GM12878 (cell line): ENCODE data around the gene TOB1. TPM values are rescaled to one million over a fixed set of nuclear protein-coding genes. Genes with fewer than 3 reads are reported as not detected.

Experiments
- ATAC-seq: fragments of 200-7000 bp; cut with Tn5 transposase; 3 replicates; pipeline ENCODE4 v1.9.1; 2020; ENCODE audit warnings: mild to moderate bottlenecking, moderate library complexity
- BruUV-seq: library from RNA; stranded (reverse); fragments of 400-500 nt; replicated peaks from 2 replicates; lab custom pipeline; 2021; lab: Mats Ljungman, UMichigan
- CTCF ChIA-PET: fragments of 300-600 bp; sonication (Branson Sonifier 250); formaldehyde crosslinking; extraction: SDS; loops from one replicate; lab custom pipeline; 2021; ENCODE audit warnings: inconsistent platforms; lab: Yijun Ruan, JAX
- POLR2A ChIA-PET: fragments of 350-600 bp; formaldehyde crosslinking; extraction: SDS; loops from one replicate; lab custom pipeline; 2021; ENCODE audit warnings: inconsistent platforms; lab: Charles Lee
- RAD21 ChIA-PET: fragments of 300-600 bp; sonication (Branson Sonifier 250); formaldehyde crosslinking; loops from one replicate; lab custom pipeline; 2023; ENCODE audit warnings: antibody characterized with exemption; ENCODE audit not compliant: unreplicated experiment; lab: Charles Lee
- SMC1A ChIA-PET: fragments of 300-600 bp; sonication (Branson Sonifier 250); formaldehyde crosslinking; loops from one replicate; lab custom pipeline; 2023; ENCODE audit not compliant: unreplicated experiment, uncharacterized antibody; lab: Charles Lee
- DNase-seq: peaks from one replicate; pipeline ENCODE4 v3.0.0-alpha.2; 2011; ENCODE audit warnings: low read depth, low spot score
- FAIRE-seq: peaks from 3 replicates; lab custom pipeline; 2011; peaks lifted over from hg19 to GRCh38; lab: Jason Lieb, UNC
- H2AFZ ChIP-seq: 2 replicates; pipeline ENCODE4 v1.6.0; 2011; ENCODE audit warnings: low read depth, low read length, control low read depth; ENCODE audit not compliant: control insufficient read depth
- H3K27ac ChIP-seq: 2 replicates; pipeline ENCODE4 v1.5.1; 2011; ENCODE audit warnings: control low read depth; ENCODE audit not compliant: control insufficient read depth, insufficient read depth
- H3K27me3 ChIP-seq, 2 experiments: replicated peaks in 1 of 2; 2 replicates each; pipeline versions ENCODE4 v1.6.0 to v1.6.1; 2011; ENCODE audit warnings: low read length in 1 of 2; ENCODE audit not compliant: control insufficient read depth in 2 of 2, insufficient read depth in 2 of 2
- H3K36me3 ChIP-seq, 2 experiments: 2 replicates each; pipeline ENCODE4 v1.5.1; 2011; ENCODE audit warnings: low read length in 1 of 2; ENCODE audit not compliant: control insufficient read depth in 2 of 2, insufficient read depth in 2 of 2
- H3K4me1 ChIP-seq: 2 replicates; pipeline ENCODE4 v1.6.1; 2011; ENCODE audit warnings: mild to moderate bottlenecking, low read length, moderate library complexity, mixed read lengths; ENCODE audit not compliant: control insufficient read depth, insufficient read depth
- H3K4me2 ChIP-seq: 2 replicates; pipeline ENCODE4 v1.6.0; 2011; ENCODE audit warnings: control low read depth; ENCODE audit not compliant: control insufficient read depth, insufficient read depth
- H3K4me3 ChIP-seq: fragments of 200-600 bp; sonication (generic); 2 replicates; pipeline ENCODE4 v1.5.1; 2016
- H3K79me2 ChIP-seq: 2 replicates; pipeline ENCODE4 v1.6.0; 2011; ENCODE audit warnings: low read length; ENCODE audit not compliant: control insufficient read depth, insufficient read depth
- H3K9ac ChIP-seq: 2 replicates; pipeline ENCODE4 v1.8.0; 2011; ENCODE audit warnings: low read length, control low read depth, mixed read lengths; ENCODE audit not compliant: control insufficient read depth, insufficient read depth
- H3K9me3 ChIP-seq: replicated peaks from 3 replicates; pipeline ENCODE4 v1.5.1; 2011; ENCODE audit warnings: mild to moderate bottlenecking, low read length; ENCODE audit not compliant: control insufficient read depth, insufficient read depth
- H4K20me1 ChIP-seq: 2 replicates; pipeline ENCODE4 v1.6.0; 2011; ENCODE audit not compliant: control insufficient read depth, insufficient read depth
- ATF7 ChIP-seq: fragments of 450-650 bp; IDR thresholded peaks from 2 replicates; pipeline ENCODE4 v1.6.1; 2016; ENCODE audit warnings: low read depth, mild to moderate bottlenecking
- BHLHE40 ChIP-seq, 2 experiments: fragments of 450-650 bp in 1 of 2; IDR thresholded peaks; 2 replicates each; pipeline ENCODE4 v1.6.1; 2011 to 2017; ENCODE audit warnings: low read depth in 2 of 2, borderline replicate concordance in 1 of 2, improper control_type of control experiment in 1 of 2, low read length in 1 of 2, mild to moderate bottlenecking in 1 of 2
- BMI1 ChIP-seq: fragments of 450-650 bp; IDR thresholded peaks from 2 replicates; pipeline ENCODE4 v1.6.1; 2016; ENCODE audit warnings: mild to moderate bottlenecking, moderate library complexity, borderline replicate concordance
- EED ChIP-seq: sonication (generic); IDR thresholded peaks from 2 replicates; pipeline ENCODE4 v1.6.1; 2016; ENCODE audit warnings: antibody characterized with exemption, low read depth
- FOXK2 ChIP-seq: fragments of 450-650 bp; IDR thresholded peaks from 2 replicates; pipeline ENCODE4 v1.6.1; 2017; ENCODE audit warnings: mild to moderate bottlenecking, moderate library complexity
- GABPA ChIP-seq: IDR thresholded peaks from 2 replicates; pipeline ENCODE4 v1.6.1; 2014; ENCODE audit warnings: antibody characterized with exemption, low read depth, mild to moderate bottlenecking, inconsistent platforms
- IKZF2 ChIP-seq, 2 experiments: fragments of 450-650 bp; IDR thresholded peaks; 2 replicates each; pipeline ENCODE4 v1.6.1; 2017; ENCODE audit warnings: mild to moderate bottlenecking in 2 of 2, moderate library complexity in 2 of 2
- KAT2A ChIP-seq: conservative IDR thresholded peaks from 2 replicates; pipeline ENCODE4 v1.6.1; 2011; ENCODE audit warnings: low read depth, low read length; ENCODE audit not compliant: control insufficient read depth
- MEF2B ChIP-seq: fragments of 450-650 bp; IDR thresholded peaks from 2 replicates; pipeline ENCODE4 v1.6.1; 2018; ENCODE audit warnings: mild to moderate bottlenecking, moderate library complexity; ENCODE audit not compliant: partially characterized antibody, poor library complexity, severe bottlenecking
- MYB ChIP-seq: fragments of 150-350 bp; IDR thresholded peaks from 2 replicates; pipeline ENCODE4 v1.6.1; 2014; ENCODE audit warnings: mild to moderate bottlenecking, low read depth, low read length, borderline replicate concordance
- NBN ChIP-seq: fragments of 450-650 bp; IDR thresholded peaks from 2 replicates; pipeline ENCODE4 v1.6.1; 2016
- NFYB ChIP-seq: IDR thresholded peaks from 2 replicates; pipeline ENCODE4 v1.6.1; 2011; ENCODE audit warnings: low read depth, mild to moderate bottlenecking, low read length, improper control_type of control experiment, moderate library complexity; ENCODE audit not compliant: insufficient read depth
- NR2C2 ChIP-seq: IDR thresholded peaks from 2 replicates; pipeline ENCODE4 v1.6.1; 2011; ENCODE audit warnings: borderline replicate concordance, low read depth; ENCODE audit not compliant: control insufficient read depth, insufficient read length
- NRF1 ChIP-seq: conservative IDR thresholded peaks from 2 replicates; pipeline ENCODE4 v1.6.1; 2011; ENCODE audit warnings: mild to moderate bottlenecking, low read depth, low read length, improper control_type of control experiment
- PKNOX1 ChIP-seq: fragments of 450-650 bp; IDR thresholded peaks from 2 replicates; pipeline ENCODE4 v1.6.1; 2016; ENCODE audit warnings: mild to moderate bottlenecking
- RAD21 ChIP-seq: IDR thresholded peaks from 2 replicates; pipeline ENCODE4 v1.6.1; 2011; ENCODE audit warnings: mild to moderate bottlenecking, low read depth, low read length, moderate library complexity; ENCODE audit not compliant: insufficient read depth
- RAD51 ChIP-seq: fragments of 450-650 bp; IDR thresholded peaks from 2 replicates; pipeline ENCODE4 v1.6.1; 2016; ENCODE audit warnings: moderate library complexity, mild to moderate bottlenecking, inconsistent platforms
- RELA ChIP-seq: fragments of 450-650 bp; IDR thresholded peaks from 2 replicates; pipeline ENCODE4 v1.8.0; 2014; ENCODE audit warnings: borderline replicate concordance; ENCODE audit not compliant: partially characterized antibody
- RUNX3 ChIP-seq: IDR thresholded peaks from 2 replicates; pipeline ENCODE4 v1.6.1; 2012; ENCODE audit warnings: low read length, inconsistent platforms
- SIX5 ChIP-seq: IDR thresholded peaks from 2 replicates; pipeline ENCODE4 v1.6.1; 2011; ENCODE audit warnings: mild to moderate bottlenecking, low read depth, low read length, moderate library complexity; ENCODE audit not compliant: severe bottlenecking
- SMAD5 ChIP-seq: IDR thresholded peaks from 2 replicates; pipeline ENCODE4 v1.6.1; 2016; ENCODE audit warnings: antibody characterized with exemption, low read depth
- SRF ChIP-seq, 2 experiments: IDR thresholded peaks; 2 replicates each; pipeline ENCODE4 v1.6.1; 2011; ENCODE audit warnings: low read depth in 2 of 2, low read length in 2 of 2, mild to moderate bottlenecking in 1 of 2, moderate library complexity in 1 of 2
- TCF12 ChIP-seq: IDR thresholded peaks from 2 replicates; pipeline ENCODE4 v1.6.1; 2011; ENCODE audit warnings: low read depth, mild to moderate bottlenecking, low read length
- TCF7 ChIP-seq: IDR thresholded peaks from 2 replicates; pipeline ENCODE4 v1.6.1; 2014; ENCODE audit warnings: antibody characterized with exemption, borderline replicate concordance
- YBX1 ChIP-seq: fragments of 450-650 bp; IDR thresholded peaks from 2 replicates; pipeline ENCODE4 v1.6.1; 2016; ENCODE audit warnings: antibody characterized with exemption
- ZNF207 ChIP-seq: fragments of 450-650 bp; IDR thresholded peaks from 2 replicates; pipeline ENCODE4 v1.6.1; 2014; ENCODE audit warnings: antibody characterized with exemption, mild to moderate bottlenecking, borderline replicate concordance
- ZZZ3 ChIP-seq: IDR thresholded peaks from 2 replicates; pipeline ENCODE4 v1.6.1; 2011; ENCODE audit warnings: low read depth; ENCODE audit not compliant: control insufficient read depth, insufficient read length
- WGBS: methylation state at CpG from one replicate; pipeline ENCODE4 v1.1.6; 2016; ENCODE audit warnings: low lambda C conversion rate; ENCODE audit not compliant: insufficient replicate concordance, insufficient coverage; ENCODE audit errors: missing lambda C conversion rate; 5-methylcytosine and 5-hydroxymethylcytosine counted together
- in situ Hi-C: fragments of 300-500 bp; cut with MboI; formaldehyde crosslinking; loops from 9 replicates; pipeline ENCODE4 v1.14.3; 2018; ENCODE audit warnings: mixed read lengths
- intact Hi-C: fragments of 100-400 bp; cut with micrococcal nuclease; formaldehyde crosslinking; loops from one replicate; pipeline ENCODE4 v1.14.2; 2022; ENCODE audit not compliant: unreplicated experiment
- polyA plus RNA-seq, 11 experiments: library from polyadenylated mRNA; depleted of rRNA in 4 of 11; unstranded in 6 of 11; stranded (reverse) in 5 of 11; fragments of >200 nt; fragmentation: Nextera tagmentation in 4 of 11; fragmentation: Illumina TruSeq in 1 of 11; extraction: Ambion mirVana in 4 of 11; extraction: Trizol in 1 of 11; gene quantifications; 1 replicate in 1 of 11; 2 replicates in 10 of 11; pipeline versions ENCODE4 v1.2.1 to v1.2.3, GENCODE V29; 2011 to 2016; ENCODE audit warnings: inconsistent platforms in 2 of 11, missing spikeins in 2 of 11, low read depth in 1 of 11
- total RNA-seq, 4 experiments: library from RNA; depleted of rRNA in 3 of 4; stranded (reverse); fragments of >200 nt in 3 of 4; fragmentation: Illumina TruSeq in 1 of 4; extraction: Trizol in 1 of 4; gene quantifications; 2 replicates each; pipeline versions ENCODE4 v1.2.1 to v1.2.3, GENCODE V29; 2013 to 2021

The TOB1 gene
- total and polyA plus RNA-seq, 10 of the 15 experiments (the other 5 are each of a cell fraction or from before 2014, with no cell fraction given): 5.0 to 32.4 (median 13.7) TPM

DNA sequence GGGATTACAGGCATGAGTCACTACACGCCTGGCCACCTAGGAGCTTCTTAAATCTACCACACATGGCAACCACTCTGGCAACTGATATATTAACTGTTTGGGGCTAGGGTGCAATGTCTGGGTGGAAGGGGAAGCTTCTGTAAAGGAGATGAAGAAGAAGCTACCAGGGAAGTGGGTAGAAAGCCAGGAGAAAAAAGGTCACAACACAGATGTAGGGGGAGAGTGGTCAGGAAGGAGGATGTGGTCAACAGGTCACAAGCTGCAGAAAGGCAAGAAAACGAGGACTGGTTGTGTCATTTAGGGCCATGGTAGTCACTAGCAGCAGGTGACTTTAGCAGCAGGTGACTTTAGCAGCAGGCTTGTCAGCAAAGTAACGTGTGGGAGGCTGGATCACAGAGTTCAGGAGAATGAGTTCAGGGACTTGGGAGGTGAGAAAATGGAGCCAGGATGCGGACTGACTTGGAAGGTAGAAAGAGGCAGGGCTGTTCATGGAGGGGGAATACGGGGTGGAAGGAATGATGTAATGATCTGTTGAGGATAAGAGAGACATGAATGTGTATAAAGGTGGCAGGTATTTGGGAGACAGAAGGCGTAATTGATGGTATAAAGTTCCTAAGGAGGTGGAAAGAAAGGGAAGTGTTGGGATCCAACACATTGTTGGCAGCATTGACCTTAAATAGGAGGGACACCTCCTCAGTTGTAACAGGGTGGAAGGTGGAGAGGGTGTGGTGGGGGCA is 47.1 kb downstream of the TOB1 start:
- Histone ChIP-seq H3K79me2 (no peaks in the 10 kb centered on the region), H3K9me3 (no peaks in the 10 kb centered on the region; the same call in 2 of the 3 replicates), H3K4me2 (no peak overlapping the region), H3K4me1 (no peaks in the 10 kb centered on the region; the same call in 1 of the 2 replicates), H3K27ac (no peak overlapping the region), H2AFZ (no peak overlapping the region), H3K4me3 (no peak overlapping the region), H3K36me3 (no peaks in the 10 kb centered on the region), H3K27me3 (no peaks in the 10 kb centered on the region), H3K9ac (no peak overlapping the region), H4K20me1 (no peaks in the 10 kb centered on the region)
- in situ Hi-C loops: no loop called here
- CTCF ChIA-PET: interaction anchor here (0.8 to 4.3 kb wide), 4 partner anchors 10 to 56 kb away, joined by 3 to 30 read pairs (median 6); no protein-coding TSS in a partner anchor
- DNase-seq (peak; percentile 20), FAIRE-seq (peak; percentile 52), ATAC-seq (peak; percentile 68)
- SMC1A ChIA-PET: no interaction called here
- POLR2A ChIA-PET: no interaction called here
- BruUV-seq: no TSS peak
- 26% methylated on average over 6 of the region's 6 CpGs for WGBS
- intact Hi-C loops: no loop called here
- RAD21 ChIA-PET: interaction anchor here (0.7 to 1.0 kb wide), 2 partner anchors 8 to 23 kb away, joined by 3 read pairs; no protein-coding TSS in a partner anchor
- TF ChIP-seq GABPA (no peak), SRF (IDR thresholded peaks at IDR 0.05; ENCODE audit: low read depth in 2 of 2, low read length in 2 of 2) (no peak), NRF1 (no peak), RAD51 (peak; percentile 81), ZZZ3 (no peak), MEF2B (no peak), TCF7 (no peak), FOXK2 (no peak), BHLHE40 (IDR thresholded peaks at IDR 0.05; ENCODE audit: borderline replicate concordance in 1 of 2, low read depth in 2 of 2, low read length in 1 of 2) (peak; percentile 17 to 80; a peak in 1 of 4 replicates), NFYB (no peak), NBN (0 out of 2 replicates have a peak, but pooled peaks have one; percentile 13), TCF12 (no peak), NR2C2 (no peak), MYB (no peak), RELA (no peak), YBX1 (no peak), RAD21 (no peak), PKNOX1 (peak; percentile 22; the same call in 1 of the 2 replicates), IKZF2 (IDR thresholded peaks at IDR 0.05) (peak; percentile 72 to 77; a peak in 3 of 4 replicates), EED (no peak), KAT2A (no peak), BMI1 (no peak), SMAD5 (no peak), SIX5 (no peak), ATF7 (peak; percentile 62), ZNF207 (no peak), RUNX3 (peak; percentile 34)
